Activated CD4-positive, alpha-beta T cell treated with anti-CD3 and anti-CD28 coated beads for 4 hours (primary cell): Measurements from ENCODE around the gene SMURF1.
"Not testable (repeated sequence)": the region's sequence is repeated elsewhere in the genome, so short reads cannot be mapped to it uniquely, and the experiment has no call there.

Source experiments
- DNase-seq, 2 donors: peaks; one replicate each; pipeline ENCODE4 v3.0.0-alpha.2; 2020

Gene SMURF1

DNA sequence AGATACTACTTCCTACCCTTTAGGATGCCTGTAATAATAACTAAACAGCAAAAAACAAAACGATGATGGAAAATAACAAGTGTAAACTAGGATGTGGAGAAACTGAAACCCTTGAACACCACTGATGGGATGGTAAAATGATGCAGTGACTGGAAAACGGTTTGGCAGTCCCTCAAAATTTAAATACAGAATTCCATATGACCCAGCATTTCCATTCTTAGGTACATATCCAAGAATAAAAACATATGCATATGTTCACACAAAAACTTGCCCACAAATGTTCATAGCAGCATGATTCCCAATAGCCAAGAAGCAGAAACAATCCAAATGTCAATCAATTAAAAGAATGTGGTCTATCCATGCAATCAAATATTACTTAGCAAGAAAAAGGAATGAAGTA lies 25.8 kb downstream of the SMURF1 start:
- no peak for DNase-seq

DNA sequence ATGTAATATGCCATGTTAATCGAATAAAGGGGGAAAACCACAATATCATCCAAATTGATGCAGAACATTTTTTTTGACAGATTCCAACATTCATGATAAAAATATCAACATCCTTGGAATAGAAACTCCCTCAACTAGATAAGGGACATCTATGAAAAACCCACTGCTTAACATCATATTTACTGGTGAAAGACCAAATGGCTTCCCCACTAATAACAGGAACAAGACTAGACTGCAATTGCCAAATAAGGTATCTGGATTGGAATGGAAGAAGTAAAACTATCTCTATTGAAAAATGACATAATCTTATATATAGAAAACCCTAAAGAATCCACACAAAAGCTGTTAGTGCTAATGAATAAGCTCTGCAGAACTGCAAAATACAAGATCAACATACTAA lies 27.8 kb downstream of the SMURF1 start:
- DNase-seq, result no peak

DNA sequence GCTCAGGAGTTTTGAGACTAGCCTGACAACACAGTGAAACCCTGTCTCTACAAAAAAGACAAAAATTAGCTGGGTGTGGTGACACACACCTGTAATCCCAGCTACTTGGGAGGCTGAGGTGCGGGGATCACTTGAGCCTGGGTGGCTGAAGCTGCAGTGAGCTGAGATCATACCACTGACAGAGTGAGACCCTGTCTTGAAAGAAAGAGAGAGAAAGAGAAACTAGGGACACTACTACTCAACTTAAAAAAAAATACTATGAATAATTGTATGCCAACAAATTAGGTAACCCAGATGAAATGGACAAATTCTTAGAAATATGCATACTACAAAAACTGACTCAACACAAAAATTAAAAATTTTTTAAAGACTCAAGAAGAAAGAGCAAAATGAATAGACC lies 28.5 kb downstream of the SMURF1 start:
- no peak for DNase-seq

DNA sequence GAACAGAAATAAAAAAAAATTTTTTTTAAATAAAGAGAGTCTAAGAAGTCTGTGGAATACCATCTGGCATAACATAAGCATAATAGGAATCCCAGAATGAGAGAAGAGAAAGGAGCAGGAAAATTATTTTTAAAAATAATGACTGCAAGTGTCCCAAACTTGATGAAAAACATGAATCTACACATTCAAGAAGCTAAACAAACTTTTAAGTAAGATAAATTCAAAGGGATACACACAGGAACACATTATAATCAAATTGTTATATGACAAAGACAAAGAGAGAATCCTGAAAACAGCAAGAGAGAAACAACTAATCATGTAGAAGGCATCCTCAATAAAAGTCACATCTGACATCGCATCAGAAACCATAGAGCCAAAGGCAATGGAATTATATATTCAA lies 30.9 kb downstream of the SMURF1 start:
- DNase-seq, result no peak

DNA sequence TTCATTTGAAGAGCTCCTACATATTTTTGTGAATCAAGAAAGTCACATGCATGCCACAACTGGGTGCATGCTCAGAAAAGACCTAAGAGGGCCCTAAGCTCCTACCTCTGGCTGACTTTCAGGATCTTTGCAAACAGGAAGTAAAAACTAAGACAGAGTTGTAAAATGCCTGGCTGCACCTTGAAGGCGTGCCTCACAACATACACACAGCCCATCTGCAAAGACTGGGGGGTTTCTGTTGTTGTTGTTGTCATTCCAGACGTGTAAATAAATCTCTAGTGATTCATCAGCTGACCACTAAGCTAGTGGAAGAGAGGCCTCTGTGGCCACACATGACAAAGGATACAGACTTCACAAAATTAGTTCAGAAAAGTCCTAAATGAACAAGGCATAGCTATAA lies 31.8 kb downstream of the SMURF1 start:
- no peak for DNase-seq

DNA sequence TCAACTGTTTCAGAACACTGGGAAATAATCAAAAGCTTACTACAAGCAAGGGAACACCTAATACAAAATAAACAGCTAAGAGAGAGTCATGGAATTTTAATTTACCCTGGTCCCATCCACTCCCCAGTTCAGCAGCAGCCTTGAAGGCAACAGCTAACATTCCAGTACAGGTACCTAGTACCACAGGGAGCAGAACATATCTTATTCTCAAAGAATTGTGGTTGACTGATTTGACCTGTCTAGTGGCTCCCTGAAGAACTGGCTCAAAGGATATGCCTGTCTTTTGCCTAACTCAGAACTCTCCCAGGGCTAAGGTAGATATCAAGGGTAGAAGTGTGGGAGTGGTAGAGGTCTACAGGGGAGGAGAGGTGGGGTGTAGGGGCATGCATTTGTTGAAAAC lies 32.3 kb downstream of the SMURF1 start:
- DNase-seq, result no peak

DNA sequence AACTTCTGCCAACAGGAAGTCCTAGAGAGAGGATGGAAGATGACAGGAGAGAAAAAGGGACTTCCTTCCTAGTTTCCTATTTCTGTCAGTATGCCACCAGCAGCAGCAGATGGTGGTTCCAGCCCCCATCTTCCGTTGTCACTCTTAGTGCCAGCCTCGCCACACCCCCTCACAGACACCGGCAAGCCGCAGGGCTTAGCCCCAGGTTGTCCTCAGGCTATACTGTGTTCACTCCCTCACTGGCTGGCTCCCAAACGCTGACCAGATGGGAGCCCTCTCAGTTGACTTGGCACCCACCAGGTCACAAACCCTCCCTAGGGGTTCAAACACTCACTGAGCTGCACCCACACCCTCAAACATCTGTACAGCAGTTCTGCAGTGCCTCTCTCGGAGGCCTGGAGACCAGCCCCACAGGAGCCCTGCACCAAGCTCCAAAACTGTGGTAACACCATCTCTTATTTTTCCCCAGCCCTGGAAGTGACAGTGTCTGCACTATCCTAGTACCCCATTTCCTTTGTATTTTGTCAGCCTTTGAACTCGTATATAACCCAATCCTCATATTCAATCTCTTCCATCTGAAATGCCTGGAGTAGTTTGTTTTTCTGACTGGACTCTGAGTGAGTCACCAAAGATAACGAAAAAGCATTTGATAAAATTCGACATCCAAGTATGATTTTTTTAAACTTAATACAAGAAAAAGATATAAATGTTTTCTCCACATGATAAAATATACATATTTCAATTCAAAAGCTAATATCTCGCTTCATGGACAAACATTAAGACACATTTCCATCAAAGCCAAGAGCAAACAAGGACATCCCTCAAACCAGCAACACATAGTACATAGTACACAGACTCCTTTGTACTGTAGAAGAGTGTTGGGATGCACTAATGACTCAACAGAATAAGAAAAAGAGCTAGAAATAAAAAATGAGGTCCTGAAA lies 34.5 kb downstream of the SMURF1 start:
- no peak for DNase-seq

DNA sequence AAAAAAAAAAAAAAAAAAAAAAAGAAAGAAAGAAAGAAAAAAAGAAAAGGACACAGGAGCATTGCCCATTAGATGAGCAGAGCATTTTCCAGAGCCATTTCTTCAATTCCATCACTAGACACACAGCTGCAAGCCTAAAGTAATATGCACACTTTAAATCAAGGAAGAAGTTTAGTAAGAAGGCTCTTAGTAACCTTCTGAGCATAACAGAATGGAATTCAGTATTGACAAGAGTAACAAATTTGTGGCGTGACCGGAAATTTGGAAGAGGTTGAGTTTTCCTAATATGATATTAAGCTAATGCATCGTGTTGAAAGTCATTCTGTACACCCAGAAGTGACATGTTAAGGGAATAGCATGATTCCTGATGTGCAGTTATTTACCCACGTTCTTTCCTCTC lies 35.3 kb downstream of the SMURF1 start:
- DNase-seq, result no peak

DNA sequence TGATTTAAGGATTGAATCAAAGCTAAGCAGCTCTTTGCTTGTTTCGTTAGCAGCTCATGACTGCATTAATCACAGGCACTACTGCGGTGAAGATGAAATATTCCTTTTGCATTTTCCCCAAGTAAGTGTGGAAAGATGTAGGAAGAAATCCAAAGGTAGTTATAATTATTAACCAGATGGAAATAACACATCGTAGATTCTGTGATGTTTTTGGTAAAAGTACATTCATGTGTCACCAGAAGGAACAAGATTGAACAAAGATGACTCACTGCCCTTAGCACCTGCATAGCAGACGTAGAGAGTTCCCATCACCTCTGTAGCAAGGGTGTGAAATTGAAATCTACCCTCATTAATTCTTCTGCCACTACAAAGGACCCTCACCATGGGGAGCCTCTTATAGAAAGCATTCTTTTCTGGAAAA lies 37.1 kb downstream of the SMURF1 start:
- no peak for DNase-seq

DNA sequence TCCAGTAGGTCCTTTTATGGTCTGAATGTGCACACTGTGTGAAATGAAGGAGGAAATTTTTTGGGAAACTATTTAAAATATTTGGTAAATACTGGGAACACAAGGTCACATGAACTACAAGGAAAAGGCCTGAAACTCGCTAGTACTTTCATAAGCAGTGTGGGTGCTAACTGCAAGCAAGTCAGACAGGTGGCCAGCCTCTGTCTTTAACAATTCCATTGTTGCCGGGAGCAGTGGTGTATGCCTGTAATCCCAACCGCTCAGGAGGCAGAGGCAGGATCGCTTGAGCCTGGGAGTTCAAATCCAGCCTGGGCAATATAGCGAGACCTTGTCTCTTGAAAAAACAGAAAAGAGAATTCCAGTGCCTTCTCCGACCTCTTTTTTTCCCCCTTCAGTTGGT lies 37.5 kb downstream of the SMURF1 start:
- no peak for DNase-seq

DNA sequence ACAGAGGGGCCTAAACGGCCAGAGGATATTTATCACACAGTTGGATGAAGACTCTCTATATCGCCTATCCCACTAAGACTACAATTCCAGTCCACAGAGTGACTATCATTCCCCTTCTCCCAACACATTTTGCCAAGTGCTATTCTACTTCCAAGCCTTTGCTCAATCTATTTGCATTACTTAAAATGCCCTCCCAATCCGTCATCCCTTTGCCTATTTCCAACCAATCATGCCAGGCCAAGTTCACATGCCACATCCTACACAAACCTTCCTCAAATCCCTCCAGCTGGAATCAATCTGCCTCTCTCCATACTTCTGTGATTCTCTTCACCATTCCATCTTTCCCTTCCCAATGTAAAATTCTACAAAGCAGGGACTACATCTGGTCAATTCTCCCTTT lies 38.2 kb downstream of the SMURF1 start:
- DNase-seq, result no peak

DNA sequence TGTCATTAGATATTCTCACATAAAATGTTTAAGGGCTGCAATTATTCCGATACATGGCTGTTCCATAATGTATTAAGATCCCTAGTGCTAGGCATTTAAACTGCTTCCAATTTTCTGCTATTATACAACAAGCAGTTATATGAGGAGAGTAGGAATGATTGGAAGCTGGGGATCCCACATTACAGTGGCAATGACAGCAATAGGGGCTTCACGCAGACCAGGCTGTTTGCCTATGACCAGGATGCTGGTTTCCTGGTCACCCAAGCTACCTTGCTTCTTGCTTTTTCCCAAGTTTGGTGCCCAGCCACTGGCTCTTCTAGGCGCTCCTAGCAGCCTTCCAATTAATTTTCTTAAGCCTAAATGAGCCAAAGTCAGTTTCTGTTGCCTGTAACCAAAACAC lies 39.3 kb downstream of the SMURF1 start:
- DNase-seq, result no peak

DNA sequence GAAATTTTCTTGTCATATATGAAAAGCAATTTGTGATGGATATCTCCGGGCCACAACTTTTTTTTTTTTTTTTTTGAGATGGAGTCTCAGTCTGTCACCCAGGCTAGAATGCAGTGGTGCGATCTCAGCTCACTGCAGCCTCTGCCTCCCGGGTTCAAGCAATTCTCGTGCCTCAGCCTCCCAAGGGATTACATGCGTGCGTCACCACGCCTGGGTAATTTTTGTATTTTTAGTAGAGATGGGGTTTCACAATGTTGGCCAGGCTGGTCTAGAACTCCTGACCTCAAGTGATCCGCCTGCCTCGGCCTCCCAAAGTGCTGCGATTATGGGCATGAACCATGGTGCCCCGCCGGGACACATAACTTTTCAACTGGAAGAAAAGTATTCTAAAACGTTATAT lies 40.1 kb downstream of the SMURF1 start:
- not testable (repeated sequence) for DNase-seq

DNA sequence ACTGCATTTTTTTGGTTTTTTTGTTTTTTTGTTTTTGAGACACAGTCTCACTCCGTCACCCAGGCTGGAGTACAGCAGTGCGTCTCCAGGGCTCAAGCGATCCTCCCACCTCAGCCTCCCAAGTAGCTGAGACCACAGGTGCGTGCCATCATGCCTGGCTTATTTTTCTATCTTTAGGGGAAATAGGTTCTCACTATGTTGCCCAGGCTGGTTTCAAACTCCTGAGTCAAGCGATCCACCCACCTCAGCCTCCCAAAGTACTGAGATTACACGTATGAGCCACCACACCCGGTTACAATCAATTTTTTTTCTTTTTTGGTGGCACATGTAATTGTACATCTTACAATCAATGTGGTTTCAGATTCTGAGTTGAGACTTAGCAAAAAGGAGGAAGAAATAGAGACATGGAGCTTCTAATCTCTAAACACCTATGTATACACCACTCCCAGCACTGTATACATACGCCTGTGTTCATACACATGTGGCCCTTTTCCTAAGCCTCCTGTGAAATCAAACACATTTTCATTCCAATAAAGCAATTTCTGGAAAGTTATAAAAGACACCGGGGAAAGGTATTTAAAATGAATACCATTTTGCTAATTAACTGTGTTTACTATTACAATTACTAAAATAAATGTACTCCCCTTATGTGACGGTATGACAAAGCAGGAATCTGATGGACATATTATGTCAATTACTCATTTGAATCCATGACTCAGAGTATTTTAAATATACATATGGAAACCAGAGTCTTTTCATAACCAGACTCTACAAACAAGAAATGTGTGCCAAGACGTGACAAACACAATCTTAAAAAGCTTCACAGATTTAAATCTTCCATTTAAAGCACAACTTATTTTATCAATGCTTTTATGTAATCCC lies 40.9 kb downstream of the SMURF1 start:
- no peak for DNase-seq

DNA sequence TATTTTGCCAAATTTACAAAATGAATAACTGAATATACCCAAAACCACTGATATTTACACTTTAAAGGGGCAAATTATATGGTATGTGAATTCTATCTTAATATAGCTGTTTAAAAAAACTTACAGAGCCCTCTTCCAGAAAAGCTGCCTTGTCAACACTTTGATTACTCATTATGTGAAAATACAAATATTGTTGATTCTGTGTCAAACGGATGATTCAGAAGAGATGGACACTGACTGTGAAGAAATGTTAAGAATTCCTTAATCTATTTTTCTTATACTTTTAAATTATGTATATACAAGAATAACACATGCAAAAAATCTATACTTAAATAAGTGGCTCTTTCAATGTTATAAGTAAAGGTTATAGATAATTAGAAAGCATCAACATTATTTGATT lies 41.5 kb downstream of the SMURF1 start:
- no peak for DNase-seq

DNA sequence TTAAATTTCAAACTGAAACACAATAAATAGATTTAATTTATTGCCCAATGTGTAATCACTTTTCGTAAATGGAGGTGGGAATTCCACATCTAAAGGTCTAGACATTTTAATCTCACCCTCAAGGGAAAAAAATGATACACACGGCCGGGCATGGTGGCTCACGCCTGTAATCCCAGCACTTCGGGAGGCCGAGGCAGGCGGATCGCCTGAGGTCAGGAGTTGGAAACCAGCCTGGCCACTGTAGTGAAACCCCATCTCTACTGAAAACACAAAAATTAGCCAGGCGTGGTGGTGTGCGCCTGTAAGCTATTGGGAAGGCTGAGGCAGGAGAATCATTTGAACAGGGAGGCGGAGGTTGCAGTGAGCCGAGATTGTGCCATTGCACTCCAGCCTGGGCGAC lies 42.4 kb downstream of the SMURF1 start:
- DNase-seq, result not testable (repeated sequence)

DNA sequence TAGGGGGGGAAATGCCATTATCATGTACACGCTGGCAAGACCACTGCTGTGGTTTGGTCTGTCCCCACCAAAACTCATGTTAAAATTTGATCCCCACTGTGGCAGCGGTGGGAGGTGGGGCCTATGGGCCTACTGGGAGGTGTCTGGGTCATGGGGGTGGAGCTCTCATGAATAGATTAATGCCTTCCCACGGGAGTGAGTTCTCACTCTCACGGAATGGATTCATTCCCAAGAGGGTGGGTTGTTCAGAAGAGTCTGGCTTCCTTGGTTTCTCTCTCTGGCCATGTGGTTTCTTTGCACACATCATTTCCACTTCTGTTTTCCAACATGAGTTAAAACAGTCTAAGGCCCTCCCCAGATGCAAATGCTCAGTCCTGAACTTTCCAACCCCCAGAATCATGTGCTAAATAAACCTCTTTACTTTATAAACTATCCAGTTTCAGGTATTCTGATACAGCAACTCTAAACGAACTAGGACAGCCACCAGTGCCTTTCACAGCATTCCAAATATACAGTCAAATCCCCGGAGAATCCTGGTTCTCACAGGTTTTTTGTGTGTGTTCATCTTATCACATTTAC lies 44.3 kb downstream of the SMURF1 start:
- DNase-seq, result no peak

DNA sequence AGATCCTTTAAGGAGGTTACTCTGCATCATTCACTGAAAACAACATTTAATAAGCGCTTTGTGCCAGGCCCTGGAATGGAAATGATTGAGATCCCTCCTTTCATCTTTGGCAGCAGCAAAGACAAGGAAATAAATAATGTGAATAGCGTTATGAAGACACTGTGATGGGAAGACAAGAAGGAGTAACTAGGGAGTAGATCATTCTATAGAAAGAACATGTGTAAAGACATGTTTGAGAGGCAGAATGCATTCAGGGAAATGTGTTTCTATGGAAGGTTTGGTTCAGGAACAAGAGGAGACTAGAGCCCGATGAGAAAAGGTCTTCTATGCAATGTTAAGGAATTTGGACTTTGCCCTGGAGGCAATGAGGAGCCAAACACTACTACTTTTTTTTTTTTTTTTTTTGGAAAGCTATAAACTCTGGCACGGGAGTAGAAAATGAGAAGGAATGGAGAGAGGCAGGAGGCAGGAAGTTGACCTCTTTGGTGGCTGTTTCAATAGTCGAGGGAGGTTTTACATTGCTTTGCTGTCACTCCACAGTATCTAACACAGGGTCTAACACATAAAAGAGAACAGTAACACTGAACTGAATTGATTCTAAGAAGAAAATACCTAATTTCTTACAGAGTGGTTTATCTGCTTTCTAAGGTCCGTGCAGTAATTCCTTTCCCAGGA lies 44.9 kb downstream of the SMURF1 start:
- DNase-seq, result no peak

DNA sequence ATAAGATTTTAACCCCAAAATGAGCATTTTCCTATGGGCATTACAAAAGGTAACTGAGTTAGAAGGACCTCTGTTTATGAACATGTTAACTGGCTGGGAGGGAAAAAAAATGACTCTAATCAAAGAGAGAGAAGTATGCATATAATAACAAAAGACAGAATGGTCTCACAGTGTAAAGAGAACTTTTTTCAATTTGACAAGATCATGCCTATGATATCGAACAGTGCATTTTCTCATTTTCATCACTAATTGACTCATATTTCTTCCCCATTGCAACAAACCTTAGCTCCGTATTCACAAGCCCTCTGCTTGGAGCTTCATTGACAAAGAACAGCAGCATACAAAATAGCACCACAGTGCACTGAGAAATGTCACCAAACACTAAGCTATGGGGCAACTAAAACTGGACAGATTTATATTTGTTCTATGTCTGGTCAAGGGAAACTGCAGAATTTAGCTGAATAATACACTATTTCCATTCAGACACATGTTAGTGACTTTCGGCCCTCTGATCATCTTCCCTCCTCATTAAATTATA lies 45.6 kb downstream of the SMURF1 start:
- no peak for DNase-seq

DNA sequence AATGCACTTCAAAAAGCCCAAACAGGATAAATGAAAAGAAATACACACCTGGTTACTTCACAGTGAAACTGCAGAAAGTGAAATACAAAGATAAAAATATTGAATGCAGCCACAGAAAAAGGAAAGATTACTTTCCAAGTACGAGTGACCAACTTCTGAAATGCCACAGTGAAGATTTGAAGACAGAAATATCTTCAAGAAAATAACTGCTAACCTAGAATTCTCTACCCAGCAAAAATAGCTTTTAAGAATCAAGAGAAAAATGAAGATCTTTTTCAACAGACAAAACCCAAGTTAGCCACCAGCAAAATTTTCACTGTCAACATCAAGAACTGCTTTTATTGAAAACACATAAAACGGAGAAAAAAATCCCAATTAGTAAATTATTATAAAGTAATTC lies 46.2 kb downstream of the SMURF1 start:
- DNase-seq, result no peak

DNA sequence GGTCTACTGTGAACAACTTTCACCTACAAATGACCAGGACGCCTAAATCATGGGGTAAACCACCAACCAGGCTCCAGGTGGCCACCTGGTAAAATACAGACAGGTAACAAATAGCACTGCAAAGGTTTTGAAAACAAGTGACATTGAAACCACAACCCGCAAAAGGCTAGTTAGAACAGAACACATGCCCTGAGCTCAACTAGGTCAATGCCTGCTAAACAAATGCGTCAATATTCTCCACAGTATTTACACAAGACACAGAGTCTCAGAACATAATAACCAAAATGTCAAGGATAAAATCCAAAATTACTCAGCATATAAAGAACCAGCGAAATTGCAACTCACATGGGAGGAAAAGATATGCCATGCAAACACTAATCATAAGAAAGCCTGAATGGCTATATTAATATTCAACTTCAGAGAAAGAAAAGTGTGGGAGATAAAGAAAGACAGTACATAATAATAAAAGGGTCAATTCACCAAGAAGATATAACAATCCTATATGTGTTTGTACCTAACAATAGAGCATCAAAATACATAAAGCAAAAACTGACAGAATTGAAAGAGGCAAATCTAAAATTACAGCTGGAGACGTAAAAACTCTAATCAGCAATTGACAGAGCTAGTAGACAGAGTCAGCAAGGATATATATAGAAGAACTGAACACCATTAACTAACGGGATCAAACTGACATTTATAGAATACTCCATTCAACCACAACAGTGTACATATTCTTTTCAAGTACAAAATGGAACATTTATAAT lies 47.6 kb downstream of the SMURF1 start:
- no peak for DNase-seq

DNA sequence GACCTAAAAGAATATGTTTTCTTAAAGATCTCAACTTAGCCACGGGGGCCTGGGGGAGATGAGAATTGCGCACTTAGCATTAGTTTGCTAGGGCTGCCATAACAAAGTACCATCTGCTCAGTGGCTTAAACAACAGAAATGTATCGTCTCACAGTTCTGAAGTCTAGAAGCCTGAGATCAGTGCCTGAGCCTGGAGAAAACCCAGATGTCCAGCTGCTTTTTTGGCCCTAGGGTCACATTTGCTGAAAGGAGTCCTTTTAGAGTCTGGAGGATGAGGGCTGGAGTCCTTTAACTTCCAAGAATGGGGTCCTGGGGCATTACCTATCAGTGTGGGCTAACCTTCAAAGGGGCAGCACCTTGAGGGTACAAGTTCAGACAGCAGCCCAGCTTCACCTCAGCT lies 48.2 kb downstream of the SMURF1 start:
- no peak for DNase-seq
